GM23248 (cell line): ENCODE data around the gene SLC12A9.

Experiments used
- EZH2 ChIP-seq: fragments of 200-600 bp; sonication (generic); IDR thresholded peaks from 2 replicates; pipeline ENCODE4 v1.6.1; 2018; ENCODE audit warnings: antibody characterized with exemption, mild to moderate bottlenecking; ENCODE audit not compliant: insufficient read depth, poor library complexity, severe bottlenecking
- EZH2phosphoT487 ChIP-seq: fragments of 200-600 bp; sonication (generic); IDR thresholded peaks from 2 replicates; pipeline ENCODE4 v1.6.1; 2018; ENCODE audit warnings: antibody characterized with exemption, moderate library complexity, mild to moderate bottlenecking, low read depth; ENCODE audit not compliant: insufficient read depth

GRCh38 chr7:100901921-100902332, 49.4 kb downstream of the SLC12A9 start:
- TF ChIP-seq EZH2, result no peak
- no peak for TF ChIP-seq EZH2phosphoT487
